Activated T-helper 1 cell treated with Interleukin-2 at 50 U/mL for 16 hours (primary cell): Measurements from ENCODE around the gene SRSF8.

Source experiments
- DNase-seq: peaks from one replicate; pipeline ENCODE4 v3.0.0-alpha.2; 2020; ENCODE audit warnings: low read depth

Gene SRSF8

DNA sequence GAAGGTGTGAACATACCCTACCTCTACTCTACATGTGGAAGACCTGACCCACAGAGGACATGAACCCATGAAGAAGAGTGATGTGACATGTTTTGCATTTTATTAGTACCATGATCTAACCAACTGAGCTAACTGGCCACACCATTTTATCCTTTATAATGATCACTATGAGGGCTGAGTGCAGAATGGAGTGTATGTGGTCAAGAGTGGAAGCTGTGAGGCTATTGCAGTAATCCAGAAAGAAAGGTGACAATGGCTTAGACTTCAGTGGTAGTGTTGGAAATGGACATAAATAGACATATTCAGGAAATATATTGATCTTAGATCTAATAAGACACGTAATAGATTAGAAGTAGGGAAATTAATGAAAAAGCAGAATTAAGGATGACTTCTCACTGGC is 3.8 kb downstream of the SRSF8 start:
- no peak for DNase-seq

DNA sequence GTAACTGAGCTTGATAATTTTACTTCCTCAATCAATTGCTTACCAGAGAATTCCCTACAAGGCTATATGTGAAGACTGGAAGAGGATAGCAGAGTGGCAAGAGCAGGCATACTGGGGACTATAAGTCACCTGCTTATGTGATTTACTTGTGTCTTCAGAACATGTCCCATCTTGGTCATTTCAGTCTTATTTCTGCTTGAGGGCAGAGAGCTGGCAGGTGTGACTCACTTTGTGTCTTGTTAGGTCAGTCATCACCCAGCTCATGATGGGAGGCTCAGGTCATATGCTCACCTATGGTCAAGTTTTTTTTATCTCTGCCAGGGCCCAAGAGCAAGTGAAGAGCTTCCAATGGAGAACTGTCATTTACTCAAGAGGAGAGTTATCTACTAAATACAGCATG is 6.2 kb downstream of the SRSF8 start:
- no peak for DNase-seq

DNA sequence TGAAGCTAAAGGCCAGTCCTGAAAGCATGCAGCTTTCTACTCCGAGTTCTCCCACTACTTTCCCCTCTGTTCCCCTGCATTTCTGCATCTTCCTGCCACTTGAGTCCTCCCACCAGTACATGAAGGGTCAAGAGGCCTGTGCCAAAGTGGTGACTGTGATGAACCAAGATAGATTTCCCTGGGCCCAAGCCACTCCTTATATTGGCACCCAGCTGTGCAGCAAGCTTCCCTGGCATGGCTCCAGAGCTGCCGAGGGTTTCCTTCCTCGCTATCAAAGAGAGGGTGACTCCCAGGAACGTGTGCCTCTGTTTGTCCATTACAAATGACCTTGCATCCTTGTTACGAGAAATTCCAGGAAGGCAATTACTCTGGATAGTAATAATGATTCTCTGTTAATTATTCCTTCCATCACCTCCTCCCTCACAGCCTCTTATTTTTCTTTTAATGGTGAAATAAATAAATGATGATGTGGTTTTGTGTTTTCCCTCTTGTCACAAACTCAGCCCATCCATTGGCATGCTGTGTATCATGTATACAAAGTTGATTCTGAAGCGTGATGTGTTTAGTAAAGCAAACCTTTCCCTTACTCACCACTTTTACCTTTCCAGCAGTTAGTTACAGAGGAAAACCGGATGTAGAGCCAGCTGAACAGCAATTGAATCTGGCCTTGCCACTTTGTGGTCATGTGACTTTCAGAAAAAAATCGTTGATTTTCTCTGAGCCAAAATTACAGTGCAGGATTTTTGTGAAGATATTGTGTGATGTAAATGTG is 8.3 kb downstream of the SRSF8 start:
- DNase-seq, result no peak

DNA sequence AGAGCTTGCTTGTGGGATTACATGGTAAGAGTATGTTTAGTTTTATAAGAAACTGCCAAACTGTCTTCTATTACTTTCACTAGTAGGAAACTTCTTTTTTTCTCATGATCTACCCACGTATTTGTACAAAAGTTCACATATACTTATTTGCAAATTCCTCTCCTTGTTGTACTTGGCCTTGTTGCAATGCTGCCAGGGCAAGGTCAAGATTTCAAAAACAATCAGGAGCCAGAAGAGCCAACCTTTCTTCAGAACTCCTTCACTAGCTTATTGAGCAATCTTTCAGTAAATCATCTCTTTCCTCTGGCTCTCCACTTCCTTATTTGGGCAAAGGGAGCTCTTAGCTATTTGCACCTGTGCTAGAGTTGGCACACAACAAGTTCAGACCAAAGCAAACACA is 9.7 kb downstream of the SRSF8 start:
- DNase-seq, result no peak

DNA sequence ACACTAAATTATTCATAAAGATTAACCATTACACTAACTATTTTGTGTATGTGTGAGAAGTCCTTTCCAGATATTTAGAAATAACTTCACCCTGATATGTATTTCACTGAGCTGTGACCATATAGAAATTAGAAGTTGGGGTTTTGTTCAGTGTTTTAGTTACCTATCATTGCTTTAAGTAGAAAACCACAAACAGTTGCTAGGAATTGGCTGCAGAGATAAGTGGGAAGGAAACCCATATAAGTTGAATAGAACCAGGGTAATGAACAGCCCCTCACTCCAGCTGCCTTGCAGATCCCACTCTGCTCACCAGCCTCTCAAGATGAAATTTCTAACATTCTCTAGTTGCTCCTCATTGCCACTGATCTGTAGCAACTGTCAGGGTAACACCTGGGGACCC is 10.3 kb downstream of the SRSF8 start:
- no peak for DNase-seq

DNA sequence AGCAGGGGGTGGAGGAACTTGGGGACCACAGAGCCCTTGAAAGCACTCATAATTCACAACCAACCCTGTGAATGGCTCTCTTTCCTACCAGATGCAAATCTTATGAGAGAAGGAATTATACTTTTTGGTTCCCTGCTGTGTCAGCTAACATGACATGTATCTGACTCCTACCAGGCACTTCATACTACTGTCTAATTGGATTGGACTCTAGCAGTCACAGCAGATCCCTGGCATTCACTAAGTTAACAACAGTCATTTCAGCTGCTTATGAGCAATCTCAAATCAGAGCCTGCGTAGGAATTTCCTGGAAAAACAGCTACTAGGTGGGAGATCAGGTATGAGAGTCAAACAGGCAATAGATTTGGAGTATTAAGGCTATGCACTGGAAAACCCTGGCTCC is 11.8 kb downstream of the SRSF8 start:
- no peak for DNase-seq

DNA sequence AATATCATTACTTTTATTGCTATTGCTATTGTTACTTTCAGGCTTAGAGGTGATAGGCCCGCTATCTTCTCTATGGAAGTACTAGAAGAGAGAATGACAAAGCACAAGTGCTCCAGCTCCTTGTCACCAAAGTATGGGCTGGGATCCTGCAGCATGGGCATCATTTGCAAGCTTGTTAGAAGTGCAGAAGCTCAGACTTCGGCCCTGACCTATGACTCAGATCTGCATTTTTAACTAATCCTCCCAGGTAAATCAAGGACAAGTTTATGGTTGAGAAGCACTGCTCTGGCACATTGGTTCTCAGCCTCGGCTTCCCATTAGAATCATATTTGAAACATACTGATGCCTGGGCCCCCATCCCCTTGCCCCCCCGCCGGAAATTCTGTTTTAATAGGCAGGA is 14.3 kb downstream of the SRSF8 start:
- DNase-seq, result no peak

DNA sequence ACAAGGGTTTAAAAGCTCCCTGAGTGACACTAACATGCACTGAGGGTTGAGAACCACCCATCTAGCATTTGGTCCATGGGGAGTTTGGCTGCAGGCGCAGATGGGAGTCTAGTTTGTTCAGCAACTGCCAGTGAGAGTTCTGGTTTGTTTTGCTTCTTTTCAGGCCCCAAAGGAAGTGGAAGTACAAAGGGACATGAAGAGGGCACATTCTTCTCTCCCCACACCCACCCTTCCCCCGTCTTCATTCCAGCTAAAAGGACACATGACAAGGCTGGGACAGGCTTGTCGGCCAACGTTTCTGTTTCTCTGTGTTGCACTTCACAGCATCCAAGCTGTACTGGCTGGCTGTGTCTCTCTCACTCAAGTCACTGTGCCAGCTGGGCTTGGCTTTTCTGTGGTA is 14.7 kb downstream of the SRSF8 start:
- DNase-seq, result no peak

DNA sequence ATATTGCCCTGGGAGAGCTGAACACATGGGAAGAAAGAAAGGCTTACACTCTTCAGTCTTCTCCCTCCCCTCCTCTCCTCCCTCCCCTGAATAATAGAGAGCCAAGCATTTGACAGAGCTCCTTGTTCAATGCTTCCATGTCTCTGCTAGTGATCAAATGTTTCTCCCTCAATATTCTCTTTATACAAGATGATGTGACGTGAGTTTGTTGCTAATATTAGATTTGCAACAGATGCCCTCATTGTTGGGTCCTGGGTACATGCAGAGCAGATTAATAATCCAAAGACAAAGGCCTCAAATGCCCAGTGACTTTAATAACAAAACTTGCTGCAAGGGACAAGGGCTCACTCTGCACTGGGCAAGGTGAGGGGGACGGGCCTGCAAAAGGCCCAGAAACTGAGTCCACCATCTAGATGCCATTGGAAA is 15.9 kb downstream of the SRSF8 start:
- DNase-seq, result no peak

DNA sequence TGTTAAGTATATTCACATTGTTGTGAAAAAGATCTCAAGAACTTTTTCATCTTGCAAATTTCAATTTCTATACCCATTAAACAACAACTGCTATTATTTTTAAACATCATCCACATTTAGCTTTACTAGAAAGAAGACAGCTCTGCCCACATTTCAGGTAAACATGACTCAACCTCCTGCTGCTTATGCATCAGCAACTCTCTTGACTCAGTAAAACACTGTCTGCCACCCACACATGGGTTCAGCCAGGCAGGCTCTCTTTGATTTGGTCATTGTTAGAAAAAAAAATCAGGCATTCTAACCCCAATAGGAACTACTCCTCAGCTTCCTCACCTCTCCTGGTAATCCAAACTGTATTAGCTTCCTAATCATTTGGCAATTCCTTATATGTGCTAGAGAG is 17.8 kb downstream of the SRSF8 start:
- DNase-seq, result no peak

DNA sequence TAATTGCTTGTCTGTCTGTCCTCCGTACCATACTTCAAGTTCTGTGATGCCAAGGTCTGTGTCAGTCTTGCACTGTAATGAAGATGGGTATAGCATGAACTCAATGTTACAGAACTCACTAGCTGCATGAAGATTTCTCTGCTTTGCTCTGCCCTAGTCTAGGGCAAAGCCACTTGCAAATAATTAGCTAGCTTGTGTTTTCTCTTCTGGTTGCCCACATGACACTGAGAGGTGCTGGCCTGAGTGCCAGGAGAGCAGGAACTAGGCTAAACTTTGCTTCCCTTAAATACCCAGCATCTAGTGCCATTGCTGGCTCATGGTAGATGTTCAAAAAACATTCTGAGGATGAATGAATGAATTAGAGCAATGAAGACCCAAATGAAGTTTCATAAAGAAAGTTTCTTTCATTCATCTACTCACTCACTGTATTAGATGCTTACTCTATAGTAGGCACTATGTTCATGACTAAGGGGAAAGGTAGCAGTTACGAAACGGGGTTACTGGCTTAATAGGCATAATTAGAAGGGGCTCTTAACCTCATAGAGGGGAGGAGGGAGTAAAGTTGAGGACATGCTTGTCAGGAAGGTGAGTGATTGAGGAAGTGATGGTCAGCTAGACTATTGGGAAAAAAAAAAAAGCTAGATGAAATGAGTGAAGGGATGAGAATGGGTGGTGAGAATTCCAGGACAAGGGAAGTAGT is 18.5 kb downstream of the SRSF8 start:
- no peak for DNase-seq

DNA sequence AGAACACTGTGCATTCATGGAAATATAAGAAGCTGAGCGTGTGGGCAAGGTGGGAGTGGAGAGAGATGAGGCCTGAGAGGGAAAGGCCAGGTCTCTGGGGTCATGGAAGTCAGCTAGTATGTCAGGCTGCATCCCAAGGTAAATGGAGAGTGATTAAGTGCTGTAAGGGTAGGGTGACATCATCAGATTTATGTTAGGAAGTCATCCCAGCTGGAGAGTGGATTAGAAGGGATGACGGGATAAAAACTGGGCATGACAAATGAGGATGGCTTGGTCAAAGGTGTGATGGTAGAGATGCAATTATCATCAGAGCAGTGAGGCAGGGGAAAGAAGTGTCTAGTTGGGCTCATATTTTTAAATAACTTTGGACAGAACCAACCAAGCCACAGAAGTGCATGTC is 19.4 kb downstream of the SRSF8 start:
- no peak for DNase-seq

DNA sequence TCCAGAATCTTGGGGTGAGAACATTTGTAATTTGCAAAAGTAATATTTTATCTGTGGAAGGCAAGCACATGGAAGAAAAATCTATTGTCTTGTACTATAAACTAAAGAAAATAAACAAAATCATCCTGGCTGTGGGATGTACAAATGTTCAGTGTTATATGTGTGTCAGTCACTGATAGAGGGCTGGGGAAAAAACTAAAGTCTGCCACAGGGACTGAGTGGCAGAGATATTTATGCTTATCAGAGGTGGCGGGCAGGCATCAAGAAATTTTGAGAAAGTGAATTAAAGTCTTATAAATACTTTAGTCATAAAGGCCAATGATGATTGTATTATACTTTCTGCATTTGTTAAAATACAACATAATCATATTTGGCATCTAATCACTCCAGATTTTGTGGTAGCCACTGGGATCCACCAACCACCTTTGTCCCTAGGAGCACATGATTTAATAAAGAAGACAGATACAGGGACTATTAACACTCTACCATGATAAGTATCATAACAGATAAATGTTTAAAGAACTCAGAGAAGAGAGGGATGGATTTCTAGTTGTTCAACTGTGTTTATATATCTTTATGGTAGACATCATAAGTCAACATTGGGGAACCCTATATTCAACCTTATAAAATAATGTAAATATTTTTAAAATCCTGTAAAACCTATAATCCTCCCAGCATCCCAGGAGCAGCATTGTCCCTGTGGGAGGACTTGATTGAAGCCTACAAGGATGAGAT is 20.3 kb downstream of the SRSF8 start:
- DNase-seq, result no peak

DNA sequence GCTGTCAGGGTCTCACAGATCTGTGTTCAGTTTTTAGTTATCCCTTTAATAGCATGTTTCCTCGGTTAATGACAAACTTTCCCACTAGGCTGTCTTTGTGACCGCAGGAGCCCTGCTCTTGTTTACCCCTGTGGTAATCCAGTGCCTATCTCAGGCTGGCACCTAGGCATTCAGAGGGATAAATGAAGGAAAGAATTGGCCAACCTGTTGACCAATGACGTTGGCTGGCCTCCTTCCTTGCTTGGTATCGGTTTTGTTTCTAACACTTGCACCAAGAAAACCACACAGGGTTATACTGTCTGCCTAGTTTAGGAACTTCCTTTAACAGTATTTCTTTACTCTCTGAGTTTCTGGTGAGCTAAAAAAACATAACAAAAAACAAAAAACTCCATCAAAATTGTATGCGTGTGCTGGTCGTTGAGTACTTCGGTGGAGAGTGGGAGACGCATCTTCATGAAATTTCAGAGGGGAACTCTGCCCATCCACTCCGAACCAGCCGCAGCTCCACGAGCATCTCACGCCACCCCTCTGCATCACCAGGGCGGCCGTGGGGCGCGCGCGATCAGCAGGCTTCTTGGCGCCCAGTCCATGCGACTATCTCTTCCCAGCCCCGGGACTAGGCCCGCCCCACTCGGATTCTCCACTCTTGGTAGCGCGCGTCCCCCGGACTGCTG is 22.4 kb downstream of the SRSF8 start:
- DNase-seq, result no peak

DNA sequence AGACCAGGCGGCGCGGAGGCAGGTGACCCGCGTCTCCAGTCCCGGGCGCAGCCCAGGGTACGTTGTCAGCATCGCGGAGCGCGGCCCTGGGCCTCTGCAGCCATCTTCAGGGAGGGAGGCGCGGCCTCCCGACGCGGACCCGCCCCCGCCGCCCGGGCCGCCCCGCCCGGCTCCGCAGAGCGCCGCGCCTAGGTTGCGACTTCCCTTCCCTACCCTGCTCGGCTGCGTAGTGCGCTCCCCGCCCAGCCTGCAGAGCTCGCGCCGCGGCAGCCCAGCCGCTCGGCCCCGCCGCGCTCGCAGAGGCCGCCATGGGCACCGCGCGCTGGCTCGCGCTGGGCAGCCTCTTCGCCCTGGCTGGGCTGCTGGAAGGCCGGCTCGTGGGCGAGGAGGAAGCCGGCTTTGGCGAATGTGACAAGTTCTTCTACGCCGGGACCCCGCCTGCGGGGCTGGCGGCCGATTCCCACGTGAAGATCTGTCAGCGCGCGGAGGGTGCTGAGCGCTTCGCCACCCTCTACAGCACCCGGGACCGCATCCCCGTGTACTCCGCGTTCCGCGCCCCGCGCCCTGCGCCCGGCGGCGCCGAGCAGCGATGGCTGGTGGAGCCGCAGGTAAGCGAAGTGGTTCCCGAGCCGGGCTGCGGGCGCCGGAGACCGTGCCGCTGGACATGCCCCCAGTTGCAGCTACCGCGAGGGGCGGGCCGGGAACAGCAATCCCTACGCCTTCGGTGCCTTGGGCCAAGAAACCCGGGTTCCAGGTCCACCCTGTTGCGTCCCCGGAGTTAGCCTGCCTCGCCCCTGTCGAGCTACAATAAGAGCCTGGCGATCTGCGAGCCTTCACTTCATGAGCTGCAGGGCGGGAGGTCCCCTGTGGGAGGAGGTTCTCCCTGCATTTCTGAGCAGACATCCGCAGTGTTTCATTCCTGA is 23.2 kb downstream of the SRSF8 start, which contains the start of gene ENDOD1:
Gene ENDOD1, plus strand, starts transcription at position 227 of the 923 bp plus-strand sequence. Its CDS starts 82 bp downstream, at position 309.
- DNase-seq, result peak; percentile 80

DNA sequence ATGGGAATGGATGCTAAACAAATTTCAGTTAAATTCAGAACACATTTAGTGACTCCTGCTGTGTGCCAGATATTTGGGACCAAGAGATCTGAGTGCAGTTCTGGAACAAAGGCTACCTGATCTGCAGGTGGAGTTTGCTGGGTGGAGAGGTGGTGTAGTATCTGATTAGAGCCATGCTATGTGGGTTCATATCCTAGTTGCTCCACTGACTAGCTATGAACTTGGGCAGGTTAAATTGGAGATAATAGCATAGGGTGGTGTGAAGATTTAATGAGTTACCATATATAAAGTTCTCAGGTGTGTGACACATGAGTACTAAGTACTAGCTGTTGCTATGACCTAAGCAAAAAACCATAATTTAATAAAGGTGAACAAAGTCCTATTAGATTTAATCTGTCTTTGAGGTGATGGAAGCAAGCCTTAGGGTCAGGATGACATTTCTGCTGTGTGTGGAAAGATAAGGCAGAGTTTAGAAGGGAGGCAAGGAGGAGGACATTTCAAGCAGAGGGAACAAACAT is 25.0 kb downstream of the SRSF8 start:
- no peak for DNase-seq

DNA sequence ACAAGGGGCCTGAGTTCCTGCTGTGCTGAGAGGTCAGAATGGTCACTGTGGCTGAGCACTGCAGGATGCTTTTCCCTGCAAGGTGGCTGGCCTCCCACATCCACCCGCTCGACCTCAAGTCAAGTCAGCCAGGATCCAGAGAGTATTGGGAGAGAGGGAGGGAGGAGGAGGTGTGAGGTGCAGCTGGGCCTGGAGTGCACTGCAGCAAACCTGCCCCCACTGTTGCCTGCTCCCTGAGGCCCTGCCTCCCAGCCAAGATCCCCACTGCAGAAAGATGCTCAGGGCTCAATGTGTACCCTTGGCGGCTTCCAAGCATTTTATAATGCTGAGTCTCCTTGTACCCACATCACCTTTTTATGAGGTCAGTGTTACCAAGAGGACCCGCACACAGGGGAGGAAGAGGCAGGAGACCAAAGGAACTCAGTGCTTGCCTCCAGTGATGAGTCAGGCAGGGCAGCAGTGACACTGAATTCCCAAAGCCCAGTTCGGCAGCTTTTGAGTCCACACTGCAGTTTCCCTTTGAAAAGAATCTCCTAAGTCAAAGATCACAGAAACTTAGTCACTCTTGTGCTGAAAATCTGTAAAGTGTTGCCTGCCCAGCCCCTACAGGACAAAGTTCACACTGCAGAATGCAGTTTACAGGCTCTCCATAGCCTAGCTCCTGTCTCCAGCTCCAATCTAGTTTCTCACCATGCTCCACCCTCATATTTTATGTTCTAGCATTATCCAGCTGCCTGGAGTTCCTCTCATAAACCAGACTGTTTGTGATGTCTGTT is 26.0 kb downstream of the SRSF8 start:
- DNase-seq, result no peak

DNA sequence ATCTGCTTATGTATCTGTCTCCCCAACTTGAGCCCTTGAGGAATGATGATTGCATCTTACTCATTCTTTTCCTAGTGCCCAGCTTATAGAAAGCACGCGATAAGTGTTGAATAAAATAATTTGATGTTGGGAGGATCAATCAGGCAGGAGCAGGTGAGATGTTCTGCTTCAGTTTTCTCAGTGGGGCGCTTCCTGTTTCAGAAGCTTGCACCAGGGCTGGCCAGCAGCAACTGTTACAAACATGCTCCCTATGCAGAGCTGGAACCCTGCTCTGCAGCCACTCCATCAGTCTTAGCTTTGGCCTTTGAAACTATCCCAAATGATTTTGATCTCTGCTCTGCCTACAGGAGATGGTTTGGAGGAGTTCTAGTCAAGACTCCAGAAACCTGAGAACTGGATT is 26.8 kb downstream of the SRSF8 start:
- no peak for DNase-seq

DNA sequence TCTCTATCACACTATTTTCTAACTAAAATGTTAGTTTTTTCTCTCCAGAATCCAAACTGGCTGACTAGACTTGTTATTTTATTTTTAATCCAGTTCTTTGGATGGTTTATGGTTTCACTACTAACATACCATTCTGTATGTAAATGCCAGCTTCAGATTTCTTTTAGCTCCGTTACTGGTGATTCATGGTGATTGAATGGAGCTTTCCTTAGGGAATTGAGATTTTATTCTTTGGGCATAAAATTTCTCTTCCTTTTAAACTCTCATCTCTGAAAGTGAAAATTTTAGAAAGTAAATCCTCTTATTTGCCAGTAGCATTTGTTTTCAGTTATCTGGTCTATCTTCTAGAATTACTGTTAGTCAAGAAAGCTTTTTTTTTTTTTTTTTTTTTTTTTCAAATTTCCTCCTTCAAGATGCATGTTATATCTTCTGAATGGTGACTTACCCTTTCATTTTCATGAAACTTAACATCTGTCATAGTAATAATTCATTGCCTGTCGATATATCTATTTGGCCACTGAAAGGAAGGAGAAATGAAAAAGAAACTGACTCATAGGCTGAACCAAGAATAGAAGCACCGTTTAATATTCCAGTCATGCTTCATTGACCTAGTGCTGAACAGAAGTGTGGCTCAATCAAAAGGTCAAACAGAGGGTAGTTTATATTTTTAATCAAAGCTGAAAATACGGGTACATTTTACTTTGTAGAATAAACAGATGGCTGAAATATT is 29.3 kb downstream of the SRSF8 start:
- no peak for DNase-seq

DNA sequence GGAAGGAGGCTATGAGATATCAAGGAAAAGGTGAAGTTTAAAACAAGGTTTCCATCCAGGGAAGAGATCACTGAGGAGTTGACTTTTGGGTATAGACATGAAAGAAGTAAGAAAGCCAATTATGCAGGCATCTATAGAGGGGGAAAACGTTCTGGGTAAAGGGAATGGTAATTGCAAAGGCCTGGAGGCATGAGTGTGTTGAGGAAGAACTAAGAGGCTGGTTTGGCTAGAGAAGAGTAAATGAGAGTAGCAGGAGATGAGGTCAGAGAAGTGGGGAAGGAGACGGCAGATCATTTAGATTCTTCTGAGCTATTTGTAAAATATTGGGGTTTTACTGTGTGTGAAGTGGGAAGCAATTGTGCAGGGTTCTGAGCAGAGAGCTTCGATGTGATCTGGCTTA is 30.5 kb downstream of the SRSF8 start:
- DNase-seq, result no peak
